Measurements from ENCODE around the gene IGF2R. TPM values are rescaled to one million over a fixed set of nuclear protein-coding genes. Genes with fewer than 3 reads are reported as not detected.
"Not testable (repeated sequence)": the region's sequence is repeated elsewhere in the genome, so short reads cannot be mapped to it uniquely, and the experiment has no call there.

The IGF2R gene
- total RNA-seq, 8 experiments from 2014 or later: 18.4 to 124 (median 53.5) TPM

GRCh38 chr6:160127270-160128124 is 158.6 kb downstream of the IGF2R start:
- no peak overlapping the region for H3K4me3 ChIP-seq
- in situ Hi-C loops (cut with MboI; ENCODE audit: low pct_unique_long_range_greater_than_20kb in 2 of 9, low sequenced_read_pairs in 9 of 9, unreplicated experiment in 9 of 9): loop anchor here in 3 of 9 experiments (25.0 kb wide), 1 partner anchor 335 kb away; no protein-coding TSS in a partner anchor
- H3K4me1 ChIP-seq (replicated peaks in 1 of 2): peaks cover 0 to 2% of the 10 kb centered on the region in 2 donors
- 65 to 100% (median 90%) methylated on average over 1 to 11 of the region's 16 CpGs; no CpG with 5 or more reads in 2 of the 10 experiments for WGBS, 10 experiments
- no peak for ATAC-seq (replicated peaks in 6 of 8)
- no peak overlapping the region for H3K27ac ChIP-seq

DNA sequence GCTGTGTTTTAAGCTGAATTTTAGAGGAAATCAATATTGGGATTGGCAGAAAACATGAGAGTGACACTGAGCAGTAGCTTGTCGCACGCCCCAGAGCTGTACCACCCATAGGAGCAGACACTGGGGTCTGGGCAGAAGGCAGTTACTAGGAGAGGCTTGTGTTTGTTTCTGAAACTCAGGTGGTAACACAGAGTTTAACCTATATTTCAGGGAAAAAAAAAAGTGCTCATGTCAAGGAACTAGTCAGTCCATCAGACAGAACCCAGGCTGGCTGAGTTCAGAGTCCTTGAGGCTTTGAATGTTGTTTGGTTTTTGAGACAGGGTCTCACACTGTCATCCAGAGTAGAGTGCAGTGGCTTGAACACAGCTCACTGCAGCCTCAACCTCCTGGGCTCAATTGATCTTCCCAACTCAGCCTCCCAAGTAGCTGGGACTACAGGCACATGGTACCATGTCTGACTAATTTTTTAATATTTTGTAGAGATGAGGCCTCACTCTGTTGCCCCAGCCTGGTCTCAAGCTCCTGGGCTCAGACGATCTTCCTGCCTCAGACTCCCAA is 159.3 kb downstream of the IGF2R start:
- H3K4me1 ChIP-seq (replicated peaks in 1 of 2): peaks cover 0 to 2% of the 10 kb centered on the region in 2 donors
- no peak overlapping the region for H3K4me3 ChIP-seq
- 67 to 95% (median 90%) methylated on average over 3 of the region's 3 CpGs; no CpG with 5 or more reads in 5 of the 10 experiments for WGBS, 10 experiments
- no peak overlapping the region for H3K27ac ChIP-seq
- in situ Hi-C loops (cut with MboI; ENCODE audit: low pct_unique_long_range_greater_than_20kb in 2 of 9, low sequenced_read_pairs in 9 of 9, unreplicated experiment in 9 of 9): loop anchor here in 3 of 9 experiments (25.0 kb wide), 1 partner anchor 334 kb away; no protein-coding TSS in a partner anchor
- no peak for ATAC-seq (replicated peaks in 6 of 8)

- no peak for ATAC-seq (replicated peaks in 6 of 8)
- Histone ChIP-seq H3K4me3 (no peak overlapping the region), H3K27ac (no peak overlapping the region), H3K4me1 (replicated peaks in 1 of 2) (peaks cover 0 to 2% of the 10 kb centered on the region in 2 donors)
- 20 to 87% (median 76%) methylated on average over 1 to 6 of the region's 6 CpGs; no CpG with 5 or more reads in 4 of the 10 experiments for WGBS, 10 experiments
- in situ Hi-C loops (cut with MboI; ENCODE audit: low pct_unique_long_range_greater_than_20kb in 2 of 9, low sequenced_read_pairs in 9 of 9, unreplicated experiment in 9 of 9): loop anchor here in 3 of 9 experiments (25.0 kb wide), 1 partner anchor 333 kb away; no protein-coding TSS in a partner anchor
Observed at GRCh38 chr6:160128879-160129516, 160.1 kb downstream of the IGF2R start.

GRCh38 chr6:160129881-160130615 is 161.2 kb downstream of the IGF2R start:
- H3K27ac ChIP-seq: no peak overlapping the region
- WGBS, 10 experiments: 57 to 90% (median 83%) methylated on average over 2 to 6 of the region's 10 CpGs; no CpG with 5 or more reads in 1 of the 10 experiments
- ATAC-seq (replicated peaks in 6 of 8): peak in 2 of 8 experiments; percentile 65 to 86
- H3K4me3 ChIP-seq: no peak overlapping the region
- in situ Hi-C loops (cut with MboI; ENCODE audit: low pct_unique_long_range_greater_than_20kb in 2 of 9, low sequenced_read_pairs in 9 of 9, unreplicated experiment in 9 of 9): loop anchor here in 3 of 9 experiments (25.0 kb wide), 1 partner anchor 332 kb away; no protein-coding TSS in a partner anchor
- peaks cover 0 to 2% of the 10 kb centered on the region in 2 donors for H3K4me1 ChIP-seq (replicated peaks in 1 of 2)

GRCh38 chr6:160130729-160131484 is 162.0 kb downstream of the IGF2R start:
- no peak for ATAC-seq (replicated peaks in 6 of 8)
- Histone ChIP-seq H3K27ac (no peak overlapping the region), H3K4me1 (replicated peaks in 1 of 2) (peaks cover 5 to 11% of the 10 kb centered on the region in 2 donors), H3K4me3 (no peak overlapping the region)
- in situ Hi-C loops (cut with MboI; ENCODE audit: low pct_unique_long_range_greater_than_20kb in 2 of 9, low sequenced_read_pairs in 9 of 9, unreplicated experiment in 9 of 9): loop anchor here in 3 of 9 experiments (25.0 kb wide), 1 partner anchor 331 kb away; no protein-coding TSS in a partner anchor
- 83 to 100% (median 94%) methylated on average over 1 to 6 of the region's 13 CpGs for WGBS, 10 experiments

DNA sequence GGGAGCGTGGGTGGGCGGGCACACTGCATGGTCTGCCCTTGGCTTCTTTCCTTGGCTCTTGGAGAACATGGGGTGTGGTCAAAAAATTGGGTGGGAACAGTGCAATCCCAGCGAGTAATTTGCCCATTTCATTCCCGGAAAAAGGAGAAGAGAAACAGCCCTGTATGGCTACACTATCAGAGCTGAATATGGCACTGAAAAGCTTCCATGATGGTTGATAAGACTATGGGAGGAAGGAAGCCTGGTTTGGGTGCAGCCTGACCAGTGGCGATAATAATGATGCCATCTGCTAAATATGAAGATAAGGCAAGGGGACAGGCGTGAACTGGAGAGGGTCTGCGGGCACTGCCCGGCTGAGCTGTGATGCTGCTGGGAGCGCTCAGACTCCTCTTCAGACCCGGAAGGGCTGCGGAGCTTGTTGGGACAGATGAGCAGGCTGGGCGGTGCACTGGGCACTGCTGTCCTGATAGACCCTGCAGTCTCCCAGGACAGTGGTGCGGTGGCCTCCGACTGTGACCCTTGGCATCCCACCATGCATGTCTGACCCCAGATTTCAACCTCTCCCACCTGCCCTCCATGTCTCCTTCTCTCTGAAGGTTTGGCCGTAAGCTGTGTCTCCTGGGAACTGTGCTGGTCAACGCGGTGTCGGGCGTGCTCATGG is 162.9 kb downstream of the IGF2R start:
- in situ Hi-C loops (cut with MboI; ENCODE audit: low pct_unique_long_range_greater_than_20kb in 2 of 9, low sequenced_read_pairs in 9 of 9, unreplicated experiment in 9 of 9): loop anchor here in 3 of 9 experiments (25.0 kb wide), 1 partner anchor 331 kb away; no protein-coding TSS in a partner anchor
- peaks cover 12 to 15% of the 10 kb centered on the region in 2 donors for H3K4me1 ChIP-seq (replicated peaks in 1 of 2)
- WGBS, 10 experiments: 60 to 100% (median 93%) methylated on average over 1 to 11 of the region's 19 CpGs; no CpG with 5 or more reads in 3 of the 10 experiments
- no peak overlapping the region for H3K27ac ChIP-seq
- no peak overlapping the region for H3K4me3 ChIP-seq
- no peak for ATAC-seq (replicated peaks in 6 of 8)

GRCh38 chr6:160132297-160132637 is 163.4 kb downstream of the IGF2R start:
- no peak for ATAC-seq (replicated peaks in 6 of 8)
- H3K27ac ChIP-seq: no peak overlapping the region
- peaks cover 12 to 15% of the 10 kb centered on the region in 2 donors for H3K4me1 ChIP-seq (replicated peaks in 1 of 2)
- in situ Hi-C loops (cut with MboI; ENCODE audit: low pct_unique_long_range_greater_than_20kb in 2 of 9, low sequenced_read_pairs in 9 of 9, unreplicated experiment in 9 of 9): loop anchor here in 3 of 9 experiments (25.0 kb wide), 1 partner anchor 330 kb away; no protein-coding TSS in a partner anchor
- 50 to 83% (median 76%) methylated on average over 2 to 3 of the region's 4 CpGs; no CpG with 5 or more reads in 6 of the 10 experiments for WGBS, 10 experiments
- H3K4me3 ChIP-seq: no peak overlapping the region

- Histone ChIP-seq H3K4me1 (replicated peaks in 1 of 2) (peaks cover 12 to 15% of the 10 kb centered on the region in 2 donors), H3K27ac (no peak overlapping the region), H3K4me3 (no peak overlapping the region)
- in situ Hi-C loops (cut with MboI; ENCODE audit: low pct_unique_long_range_greater_than_20kb in 2 of 9, low sequenced_read_pairs in 9 of 9, unreplicated experiment in 9 of 9): loop anchor here in 3 of 9 experiments (25.0 kb wide), 1 partner anchor 329 kb away; no protein-coding TSS in a partner anchor
- 24 to 82% (median 54%) methylated on average over 2 to 7 of the region's 12 CpGs; no CpG with 5 or more reads in 1 of the 10 experiments for WGBS, 10 experiments
- peak in 1 of 8 experiments; percentile 27 for ATAC-seq (replicated peaks in 6 of 8)
Observed at GRCh38 chr6:160132776-160133338, 164.0 kb downstream of the IGF2R start.

- ATAC-seq (replicated peaks in 6 of 8): no peak
- 90 to 100% (median 93%) methylated on average over 1 to 14 of the region's 47 CpGs; no CpG with 5 or more reads in 4 of the 10 experiments for WGBS, 10 experiments
- in situ Hi-C loops (cut with MboI; ENCODE audit: low pct_unique_long_range_greater_than_20kb in 2 of 9, low sequenced_read_pairs in 9 of 9, unreplicated experiment in 9 of 9): loop anchor here in 3 of 9 experiments (25.0 kb wide), 1 partner anchor 329 kb away; no protein-coding TSS in a partner anchor
- Histone ChIP-seq H3K4me3 (no peak overlapping the region), H3K27ac (no peak overlapping the region), H3K4me1 (replicated peaks in 1 of 2) (peaks cover 12 to 15% of the 10 kb centered on the region in 2 donors)
Observed at GRCh38 chr6:160133441-160134336, 164.8 kb downstream of the IGF2R start.

- ATAC-seq (replicated peaks in 6 of 8); H3K4me3 ChIP-seq; H3K27ac ChIP-seq: not testable (repeated sequence)
- in situ Hi-C loops (cut with MboI; ENCODE audit: low pct_unique_long_range_greater_than_20kb in 2 of 9, low sequenced_read_pairs in 9 of 9, unreplicated experiment in 9 of 9): loop anchor here in 3 of 9 experiments (25.0 kb wide), 1 partner anchor 328 kb away; no protein-coding TSS in a partner anchor
- peaks cover 12 to 15% of the 10 kb centered on the region in 2 donors for H3K4me1 ChIP-seq (replicated peaks in 1 of 2)
- WGBS, 10 experiments: 64 to 90% (median 72%) methylated on average over 2 to 7 of the region's 20 CpGs; no CpG with 5 or more reads in 6 of the 10 experiments
Observed at GRCh38 chr6:160134337-160134751, 165.5 kb downstream of the IGF2R start.
